ENCODE results near the gene ANKZF1.
"Not testable (repeated sequence)": the region's sequence is repeated elsewhere in the genome, so short reads cannot be mapped to it uniquely, and the experiment has no call there.

The ANKZF1 gene

GRCh38 chr2:219254590-219255201 lies 25.1 kb downstream of the ANKZF1 start:
- DNase-seq: no peak

- DNase-seq: not testable (repeated sequence)
Observed at GRCh38 chr2:219258942-219259341, 29.3 kb downstream of the ANKZF1 start.

- no peak for DNase-seq
Observed at GRCh38 chr2:219261024-219261855, 31.6 kb downstream of the ANKZF1 start.

GRCh38 chr2:219266232-219266631 lies 36.6 kb downstream of the ANKZF1 start:
- no peak for DNase-seq

GRCh38 chr2:219266886-219267285 lies 37.3 kb downstream of the ANKZF1 start:
- no peak for DNase-seq

GRCh38 chr2:219268294-219268693 lies 38.7 kb downstream of the ANKZF1 start:
- DNase-seq: no peak

GRCh38 chr2:219269362-219270054 lies 39.9 kb downstream of the ANKZF1 start:
- peak; percentile 76 for DNase-seq

GRCh38 chr2:219270055-219270372 lies 40.4 kb downstream of the ANKZF1 start:
- no peak for DNase-seq

- DNase-seq: no peak
Observed at GRCh38 chr2:219271021-219271420, 41.4 kb downstream of the ANKZF1 start.

- no peak for DNase-seq
Observed at GRCh38 chr2:219272356-219272755, 42.8 kb downstream of the ANKZF1 start.

- DNase-seq: no peak
Observed at GRCh38 chr2:219272995-219273394, 43.4 kb downstream of the ANKZF1 start.

GRCh38 chr2:219273937-219274336 lies 44.3 kb downstream of the ANKZF1 start:
- DNase-seq: no peak

GRCh38 chr2:219274361-219274921 lies 44.8 kb downstream of the ANKZF1 start:
- DNase-seq: no peak

GRCh38 chr2:219277703-219278654 lies 48.4 kb downstream of the ANKZF1 start:
- peak; percentile 65 for DNase-seq

GRCh38 chr2:219278655-219279150 lies 49.1 kb downstream of the ANKZF1 start:
- DNase-seq: no peak

GRCh38 chr2:219279151-219279915 lies 49.7 kb downstream of the ANKZF1 start, which contains the start of gene DNAJB2:
Gene DNAJB2, plus strand, starts transcription at chr2:219279366. Its CDS starts 468 bp downstream, at chr2:219279834.
- DNase-seq: peak; percentile 90

GRCh38 chr2:219279916-219280516 lies 50.4 kb downstream of the ANKZF1 start:
- DNase-seq: no peak

GRCh38 chr2:219280651-219281050 lies 51.0 kb downstream of the ANKZF1 start:
- no peak for DNase-seq

GRCh38 chr2:219281588-219281987 lies 52.0 kb downstream of the ANKZF1 start:
- no peak for DNase-seq

- no peak for DNase-seq
Observed at GRCh38 chr2:219282375-219282774, 52.8 kb downstream of the ANKZF1 start.
